VCaP (cell line): Measurements from ENCODE around the gene MAG.

Source experiments
- H3K27ac ChIP-seq: fragments of 450-650 bp; 2 replicates; pipeline ENCODE4 v1.5.1; 2017
- TF ChIP-seq, protein P1 (sequence below): fragments of 450-650 bp; conservative IDR thresholded peaks from 2 replicates; pipeline ENCODE4 v1.5.1; 2017; ENCODE audit warnings: mild to moderate bottlenecking, moderate library complexity

The MAG gene

DNA sequence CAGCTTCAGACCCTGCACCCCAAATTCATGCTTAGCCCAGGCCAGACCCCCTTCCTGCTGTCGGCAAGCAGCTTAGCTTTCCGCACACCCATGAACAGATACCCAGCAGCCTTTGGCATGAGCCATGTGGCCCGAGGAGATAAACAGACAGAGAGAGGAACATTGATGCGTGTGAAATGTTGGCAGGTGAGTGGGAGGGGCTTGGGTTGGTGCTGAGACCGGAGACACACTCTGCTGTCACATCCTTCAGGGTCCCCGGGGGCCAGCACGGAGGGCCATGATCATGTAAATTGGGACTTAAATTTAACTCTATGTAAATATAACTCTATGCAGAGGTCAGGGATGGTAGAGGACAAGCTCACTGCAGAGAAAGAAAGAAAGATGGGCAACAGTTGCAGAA, 38.5 kb downstream of the MAG start:
- H3K27ac ChIP-seq, result no peak overlapping the region
- TF ChIP-seq, protein P1, sequence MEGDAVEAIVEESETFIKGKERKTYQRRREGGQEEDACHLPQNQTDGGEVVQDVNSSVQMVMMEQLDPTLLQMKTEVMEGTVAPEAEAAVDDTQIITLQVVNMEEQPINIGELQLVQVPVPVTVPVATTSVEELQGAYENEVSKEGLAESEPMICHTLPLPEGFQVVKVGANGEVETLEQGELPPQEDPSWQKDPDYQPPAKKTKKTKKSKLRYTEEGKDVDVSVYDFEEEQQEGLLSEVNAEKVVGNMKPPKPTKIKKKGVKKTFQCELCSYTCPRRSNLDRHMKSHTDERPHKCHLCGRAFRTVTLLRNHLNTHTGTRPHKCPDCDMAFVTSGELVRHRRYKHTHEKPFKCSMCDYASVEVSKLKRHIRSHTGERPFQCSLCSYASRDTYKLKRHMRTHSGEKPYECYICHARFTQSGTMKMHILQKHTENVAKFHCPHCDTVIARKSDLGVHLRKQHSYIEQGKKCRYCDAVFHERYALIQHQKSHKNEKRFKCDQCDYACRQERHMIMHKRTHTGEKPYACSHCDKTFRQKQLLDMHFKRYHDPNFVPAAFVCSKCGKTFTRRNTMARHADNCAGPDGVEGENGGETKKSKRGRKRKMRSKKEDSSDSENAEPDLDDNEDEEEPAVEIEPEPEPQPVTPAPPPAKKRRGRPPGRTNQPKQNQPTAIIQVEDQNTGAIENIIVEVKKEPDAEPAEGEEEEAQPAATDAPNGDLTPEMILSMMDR, result no peak

DNA sequence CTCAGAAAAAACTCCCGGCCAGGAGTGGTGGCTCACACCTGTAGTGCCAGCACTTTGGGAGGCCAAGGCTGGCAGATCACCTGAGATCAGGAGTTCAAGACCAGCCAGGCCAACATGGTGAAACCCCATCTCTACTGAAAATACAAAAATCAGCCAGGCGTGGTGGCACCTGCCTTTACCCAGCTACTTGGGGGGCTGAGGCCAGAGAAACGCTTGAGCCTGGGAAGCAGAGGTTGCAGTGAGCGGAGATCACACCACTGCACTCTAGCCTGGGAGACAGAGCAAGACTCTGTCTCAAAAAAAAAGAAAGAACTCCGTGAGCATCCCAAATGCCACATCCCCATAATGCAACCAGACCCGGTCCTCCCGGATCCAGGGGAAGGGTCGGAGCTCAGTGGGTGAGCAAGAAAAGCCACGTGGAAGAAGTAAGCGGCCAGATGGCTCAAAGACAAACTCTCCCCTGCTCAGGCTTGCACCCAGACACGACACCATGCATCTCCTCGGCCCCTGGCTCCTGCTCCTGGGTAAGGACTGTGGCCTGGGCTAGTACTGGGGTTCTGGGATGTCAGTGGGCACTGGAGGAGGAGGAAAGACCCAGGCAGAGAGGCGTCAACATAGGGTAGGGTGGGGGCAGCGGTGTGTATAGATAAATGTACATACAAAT, 39.7 kb downstream of the MAG start:
- TF ChIP-seq, protein P1, result no peak
- H3K27ac ChIP-seq, result no peak overlapping the region

DNA sequence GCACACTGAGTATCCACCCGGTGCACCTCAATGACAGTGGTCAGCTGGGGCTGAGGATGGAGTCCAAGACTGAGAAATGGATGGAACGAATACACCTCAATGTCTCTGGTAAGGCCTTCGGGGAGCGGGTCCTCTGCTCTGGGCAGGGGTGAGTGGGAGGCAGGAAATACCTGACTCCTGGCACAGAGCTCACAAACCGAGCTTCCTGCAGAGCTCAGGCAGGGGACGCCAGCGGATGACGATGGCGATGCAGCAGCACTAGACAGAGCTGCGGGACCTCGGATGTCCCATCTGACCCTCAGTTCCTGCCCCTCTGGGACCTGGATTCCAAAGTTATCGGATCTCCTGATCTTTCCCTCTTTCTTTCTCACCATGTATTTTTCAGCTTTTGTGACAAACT, 40.9 kb downstream of the MAG start:
- TF ChIP-seq, protein P1, result no peak
- H3K27ac ChIP-seq, result no peak overlapping the region

DNA sequence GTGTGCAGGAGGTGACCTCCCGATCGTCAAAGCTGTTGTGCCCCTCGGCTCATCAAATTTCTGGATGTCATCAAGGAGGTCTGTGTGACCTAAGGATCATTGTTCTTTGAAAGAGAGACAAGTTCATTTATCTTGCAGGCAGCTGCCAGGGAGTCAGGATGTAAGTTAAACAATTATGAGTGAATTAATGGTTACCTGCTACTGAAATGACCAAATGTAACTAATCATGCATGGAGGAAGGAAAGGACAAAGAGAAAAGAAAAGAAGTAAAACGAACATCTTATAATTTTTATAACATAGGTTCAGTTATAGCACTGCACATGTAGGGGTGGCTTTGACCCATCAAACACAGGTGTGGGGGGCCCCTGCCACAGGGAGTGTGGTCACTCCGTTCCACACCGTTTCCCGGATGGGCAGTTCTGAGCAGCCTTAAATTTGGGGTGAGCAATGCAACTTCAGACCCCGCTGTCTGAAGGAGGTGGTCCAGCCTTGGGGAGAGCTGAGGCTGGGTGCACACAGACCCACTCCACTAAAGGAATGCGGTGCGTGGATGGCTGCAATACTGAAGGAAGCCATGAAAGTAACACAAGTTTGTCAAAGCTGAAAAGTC, 42.3 kb downstream of the MAG start:
- TF ChIP-seq, protein P1, result no peak
- H3K27ac ChIP-seq, result no peak overlapping the region

DNA sequence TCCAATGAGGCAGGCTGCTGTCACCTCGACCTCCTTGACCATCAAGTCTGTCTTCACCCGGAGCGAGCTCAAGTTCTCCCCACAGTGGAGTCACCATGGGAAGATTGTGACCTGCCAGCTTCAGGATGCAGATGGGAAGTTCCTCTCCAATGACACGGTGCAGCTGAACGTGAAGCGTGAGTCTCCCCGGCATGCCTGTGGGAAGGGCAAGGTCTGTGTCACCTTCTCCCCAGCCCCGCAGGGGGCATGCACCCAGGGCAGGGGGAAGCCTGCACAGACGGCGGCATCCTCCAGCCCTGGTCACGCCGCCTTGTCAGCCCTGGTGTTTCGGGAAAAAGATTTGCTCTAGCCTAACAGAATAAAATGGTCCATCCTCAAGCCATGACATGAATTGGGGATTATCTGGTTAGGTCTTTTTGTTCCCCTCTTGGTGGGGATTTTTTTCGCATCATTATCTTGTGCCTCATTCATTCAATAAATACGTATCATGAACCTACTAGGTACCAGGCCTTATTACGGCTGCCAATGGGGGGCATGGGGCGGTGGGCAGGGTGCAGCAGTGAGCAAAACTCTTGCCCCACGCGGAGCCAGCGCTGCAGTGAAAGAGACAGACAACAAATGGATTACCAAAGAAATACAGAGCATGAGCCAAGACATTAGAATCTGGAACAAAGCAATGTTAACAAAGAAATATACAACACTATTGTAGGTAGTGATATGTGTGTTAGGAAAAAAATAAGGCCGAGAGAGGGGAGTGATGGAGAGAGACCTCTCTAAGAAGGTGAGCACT, 44.4 kb downstream of the MAG start:
- TF ChIP-seq, protein P1, result no peak
- no peak overlapping the region for H3K27ac ChIP-seq

DNA sequence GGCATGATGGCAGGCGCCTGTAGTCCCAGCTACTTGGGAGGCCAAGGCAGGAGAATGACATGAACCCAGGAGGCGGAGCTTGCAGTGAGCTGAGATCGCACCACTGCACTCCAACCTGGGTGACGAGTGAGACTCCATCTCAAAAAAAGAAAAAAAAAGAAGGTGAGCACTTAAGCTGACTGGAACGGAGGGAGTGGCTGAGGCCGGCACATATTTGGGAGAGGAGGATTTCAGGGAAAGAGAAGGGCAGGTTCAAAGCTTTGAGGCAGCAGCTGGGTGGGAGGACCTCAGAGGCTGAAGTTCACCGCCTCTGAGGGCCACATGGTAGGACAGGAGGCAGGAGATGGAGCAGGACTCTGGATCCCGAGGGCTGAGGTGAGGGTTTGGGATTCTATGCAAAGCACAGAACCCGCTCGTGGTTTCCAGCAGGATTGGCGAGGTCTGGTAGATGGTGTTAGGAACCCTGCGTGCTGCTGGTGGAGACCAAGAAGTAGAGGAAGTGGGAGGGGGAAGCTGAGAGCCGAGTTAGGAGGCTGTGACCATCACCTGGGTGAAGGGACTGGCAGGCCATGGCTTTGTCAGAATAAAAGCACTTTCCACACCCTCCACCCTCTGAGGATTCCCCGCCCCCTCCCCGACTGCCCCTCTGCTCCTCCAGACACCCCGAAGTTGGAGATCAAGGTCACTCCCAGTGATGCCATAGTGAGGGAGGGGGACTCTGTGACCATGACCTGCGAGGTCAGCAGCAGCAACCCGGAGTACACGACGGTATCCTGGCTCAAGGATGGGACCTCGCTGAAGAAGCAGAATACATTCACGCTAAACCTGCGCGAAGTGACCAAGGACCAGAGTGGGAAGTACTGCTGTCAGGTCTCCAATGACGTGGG, 45.4 kb downstream of the MAG start:
- no peak overlapping the region for H3K27ac ChIP-seq
- TF ChIP-seq, protein P1, result no peak

DNA sequence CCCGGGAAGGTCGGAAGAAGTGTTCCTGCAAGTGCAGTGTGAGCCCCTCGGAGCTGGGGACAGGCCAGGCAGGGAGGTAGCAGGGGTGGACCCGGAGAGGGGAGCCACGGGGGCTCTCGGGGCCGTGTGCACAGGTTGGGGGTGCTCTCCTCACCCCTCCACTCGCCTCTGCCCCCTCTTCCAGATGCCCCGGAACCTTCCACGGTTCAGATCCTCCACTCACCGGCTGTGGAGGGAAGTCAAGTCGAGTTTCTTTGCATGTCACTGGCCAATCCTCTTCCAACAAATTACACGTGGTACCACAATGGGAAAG, 46.0 kb downstream of the MAG start:
- TF ChIP-seq, protein P1, result no peak

More for the DNA sequence above, 46.0 kb downstream of the MAG start:
- no peak overlapping the region for H3K27ac ChIP-seq
